Mucosa of stomach (tissue), 1 donor: ENCODE measurements around the gene NBEAL1.
"Not testable (repeated sequence)": the region's sequence is repeated elsewhere in the genome, so short reads cannot be mapped to it uniquely, and the experiment has no call there.

Experiments
- H3K27me3 ChIP-seq: one replicate; pipeline ENCODE4 v1.7.0; 2013; ENCODE audit warnings: mild to moderate bottlenecking, low read length; ENCODE audit not compliant: control insufficient read depth, insufficient read depth
- H3K36me3 ChIP-seq: one replicate; pipeline ENCODE4 v1.7.0; 2013; ENCODE audit warnings: low read length; ENCODE audit not compliant: control insufficient read depth, insufficient read depth
- H3K4me1 ChIP-seq: one replicate; pipeline ENCODE4 v1.7.0; 2013; ENCODE audit warnings: mild to moderate bottlenecking, low read length; ENCODE audit not compliant: control insufficient read depth, insufficient read depth
- H3K4me3 ChIP-seq: one replicate; pipeline ENCODE4 v1.7.0; 2013; ENCODE audit warnings: low read length
- H3K9ac ChIP-seq: one replicate; pipeline ENCODE4 v1.7.0; 2013; ENCODE audit warnings: mild to moderate bottlenecking, low read length, moderate library complexity
- H3K9me3 ChIP-seq: one replicate; pipeline ENCODE4 v1.7.0; 2013; ENCODE audit warnings: mild to moderate bottlenecking, low read length, moderate library complexity; ENCODE audit not compliant: control insufficient read depth
- donor health status: Pancreatic carcinoma.

NBEAL1 gene

DNA sequence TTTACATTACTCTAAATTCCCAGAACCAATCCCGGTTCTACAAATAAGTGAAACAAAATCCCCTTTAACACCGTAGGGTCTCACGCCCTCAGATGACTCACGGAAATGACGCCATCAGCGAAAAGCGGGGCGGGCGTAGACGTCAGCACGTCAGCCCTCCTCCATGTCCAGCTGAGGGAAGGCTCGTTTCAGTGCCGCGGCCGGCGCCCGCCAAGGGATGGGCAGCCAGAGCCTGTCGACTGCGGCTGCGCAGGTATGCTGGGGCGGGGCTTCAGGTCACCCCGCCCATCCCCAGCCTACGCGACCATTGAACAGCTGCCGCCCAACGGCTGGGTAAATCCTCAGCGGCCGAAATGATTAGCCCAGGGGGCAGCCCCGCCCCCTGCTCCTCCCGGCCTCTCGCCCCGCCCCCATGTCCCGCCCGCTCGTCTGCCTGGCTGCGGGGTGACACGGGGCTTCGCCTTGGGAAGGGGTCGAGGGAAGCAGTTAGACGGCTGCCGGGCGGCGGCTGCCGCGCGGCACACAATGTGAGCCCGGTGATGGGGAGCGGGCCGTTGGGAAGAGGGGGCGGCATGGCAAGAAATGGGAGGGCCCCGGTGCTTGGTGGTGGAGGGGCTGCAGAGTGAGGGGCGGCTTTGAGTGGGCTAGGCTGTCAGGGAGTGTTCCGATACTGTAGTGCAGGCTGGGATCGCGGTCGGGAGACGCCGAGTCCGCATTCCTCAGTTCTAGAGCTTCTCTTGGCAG, at the start of gene NBEAL1:
Gene NBEAL1 (plus strand): TSS at position 420 of the 744 bp plus-strand sequence. CDS start 1,510 bp downstream, outside the sequence.
- H3K4me1 ChIP-seq, result peaks cover 4% of the 10 kb centered on the region

DNA sequence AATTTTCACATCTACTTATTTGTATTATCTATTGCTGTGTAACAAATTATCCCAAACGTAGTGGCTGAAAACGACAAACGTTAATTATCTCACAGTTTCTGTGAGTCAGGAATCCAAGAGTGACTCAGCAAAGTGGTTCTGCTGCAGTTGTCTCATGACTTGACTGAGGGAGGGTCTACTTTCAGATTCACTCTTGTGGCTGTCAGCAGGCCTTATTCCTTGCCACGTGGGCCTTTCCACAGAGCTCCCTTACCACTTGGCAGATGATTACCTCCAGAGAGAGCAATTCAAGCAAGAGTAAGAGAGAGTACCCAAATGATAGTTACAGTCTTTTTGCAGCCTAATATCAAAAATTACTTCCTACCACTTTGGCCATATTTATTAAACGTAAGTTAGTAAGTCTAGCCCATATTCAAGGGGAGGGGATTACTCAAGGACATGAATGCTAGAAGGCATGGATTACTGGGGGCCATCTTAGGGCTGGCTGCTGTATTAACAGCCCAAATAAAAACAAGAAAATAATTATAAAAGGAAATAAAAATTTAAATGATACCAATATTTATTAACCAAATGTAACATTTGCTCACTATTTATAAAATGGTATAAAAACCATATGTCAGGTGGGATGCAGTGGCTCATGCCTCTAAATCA, 48.7 kb upstream of the NBEAL1 start:
- Histone ChIP-seq H3K4me3 (no peak overlapping the region), H3K4me1 (no peaks in the 10 kb centered on the region), H3K36me3 (no peaks in the 10 kb centered on the region), H3K27me3 (no peaks in the 10 kb centered on the region), H3K9ac (no peak overlapping the region), H3K9me3 (no peaks in the 10 kb centered on the region)

More for the DNA sequence above, at the start of gene NBEAL1:
- Histone ChIP-seq H3K4me3 (peak within 1 kb of the TSS; percentile 96), H3K36me3 (no peaks in the 10 kb centered on the region), H3K9ac (peak within 1 kb of the TSS; percentile 98), H3K9me3 (no peaks in the 10 kb centered on the region), H3K27me3 (no peaks in the 10 kb centered on the region)

- not testable (repeated sequence) for H3K36me3 ChIP-seq
Measured at GRCh38 chr2:202969404-202969803, 45.3 kb upstream of the NBEAL1 start.

DNA sequence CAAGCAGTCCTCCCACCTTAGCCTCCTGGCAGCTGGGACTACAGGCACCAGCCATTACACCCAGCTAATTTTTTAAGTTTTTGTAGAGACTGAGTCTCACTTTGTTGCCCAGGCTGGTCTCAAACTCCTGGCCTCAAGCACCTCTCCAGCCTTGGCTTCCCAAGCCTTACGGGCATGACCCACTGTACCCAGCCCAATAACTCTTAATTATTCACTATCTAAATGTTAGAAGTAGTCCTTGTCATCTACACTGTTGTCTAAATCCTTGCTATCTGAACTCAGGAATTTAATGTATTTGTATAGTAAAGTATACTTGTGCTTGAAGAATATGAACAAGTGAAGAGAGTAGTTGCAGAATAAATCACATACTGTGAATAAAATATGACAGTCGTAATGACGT, 37.9 kb upstream of the NBEAL1 start:
- no peaks in the 10 kb centered on the region for H3K27me3 ChIP-seq
- H3K4me1 ChIP-seq, result no peaks in the 10 kb centered on the region
- H3K9ac ChIP-seq, result no peak overlapping the region
- no peaks in the 10 kb centered on the region for H3K36me3 ChIP-seq
- H3K9me3 ChIP-seq, result no peaks in the 10 kb centered on the region
- no peak overlapping the region for H3K4me3 ChIP-seq

More at GRCh38 chr2:202969404-202969803, 45.3 kb upstream of the NBEAL1 start:
- not testable (repeated sequence) for H3K9me3 ChIP-seq, H3K9ac ChIP-seq, H3K4me1 ChIP-seq, H3K4me3 ChIP-seq, H3K27me3 ChIP-seq

- peaks cover 3% of the 10 kb centered on the region for H3K36me3 ChIP-seq
- H3K4me1 ChIP-seq, result no peaks in the 10 kb centered on the region
- H3K27me3 ChIP-seq, result no peaks in the 10 kb centered on the region
- no peak overlapping the region for H3K9ac ChIP-seq
- no peak overlapping the region for H3K4me3 ChIP-seq
- no peaks in the 10 kb centered on the region for H3K9me3 ChIP-seq
Measured at GRCh38 chr2:202982779-202983491, 31.7 kb upstream of the NBEAL1 start.

DNA sequence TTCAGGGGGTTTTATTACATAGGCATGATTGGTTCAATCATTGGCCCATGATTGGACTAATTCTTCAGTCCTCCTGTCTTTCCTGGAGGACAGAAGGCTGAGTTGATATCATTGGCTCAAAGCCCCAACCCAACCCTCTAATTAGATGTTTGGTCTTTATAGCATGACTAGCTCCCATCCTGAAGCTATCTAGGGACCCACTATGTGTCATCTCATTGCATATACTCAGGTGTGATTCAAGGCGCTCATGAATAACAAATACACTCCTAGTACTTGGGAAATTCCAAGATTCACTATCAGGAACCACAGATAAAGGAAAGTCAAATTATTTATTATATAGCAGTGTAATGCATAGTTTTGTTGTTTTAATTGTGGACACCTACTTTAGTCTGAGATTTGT, 24.9 kb upstream of the NBEAL1 start:
- H3K9me3 ChIP-seq, result no peaks in the 10 kb centered on the region
- H3K4me3 ChIP-seq, result no peak overlapping the region
- H3K27me3 ChIP-seq, result no peaks in the 10 kb centered on the region
- no peaks in the 10 kb centered on the region for H3K36me3 ChIP-seq
- no peaks in the 10 kb centered on the region for H3K4me1 ChIP-seq
- H3K9ac ChIP-seq, result no peak overlapping the region

DNA sequence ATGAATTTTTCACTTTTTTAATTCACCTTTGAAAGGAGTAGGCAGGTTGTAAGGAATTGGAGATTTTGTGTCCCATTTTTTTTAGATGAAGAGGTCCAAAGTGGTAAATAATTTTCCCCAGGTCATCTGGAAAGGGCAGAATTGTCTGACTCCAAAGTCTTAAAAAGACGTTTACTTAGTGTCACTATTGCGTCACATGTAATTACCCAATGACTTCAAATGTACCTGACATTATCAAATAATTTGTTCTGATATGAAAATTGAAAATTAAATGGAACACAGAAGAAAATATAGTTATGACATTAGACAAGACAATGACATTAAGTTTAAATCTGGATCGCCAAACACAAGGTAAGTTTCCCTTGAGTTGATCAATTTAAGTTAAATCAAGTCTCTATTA, 24.2 kb upstream of the NBEAL1 start:
- H3K9me3 ChIP-seq, result no peaks in the 10 kb centered on the region
- no peaks in the 10 kb centered on the region for H3K36me3 ChIP-seq
- no peaks in the 10 kb centered on the region for H3K4me1 ChIP-seq
- H3K9ac ChIP-seq, result no peak overlapping the region
- no peak overlapping the region for H3K4me3 ChIP-seq
- no peaks in the 10 kb centered on the region for H3K27me3 ChIP-seq

DNA sequence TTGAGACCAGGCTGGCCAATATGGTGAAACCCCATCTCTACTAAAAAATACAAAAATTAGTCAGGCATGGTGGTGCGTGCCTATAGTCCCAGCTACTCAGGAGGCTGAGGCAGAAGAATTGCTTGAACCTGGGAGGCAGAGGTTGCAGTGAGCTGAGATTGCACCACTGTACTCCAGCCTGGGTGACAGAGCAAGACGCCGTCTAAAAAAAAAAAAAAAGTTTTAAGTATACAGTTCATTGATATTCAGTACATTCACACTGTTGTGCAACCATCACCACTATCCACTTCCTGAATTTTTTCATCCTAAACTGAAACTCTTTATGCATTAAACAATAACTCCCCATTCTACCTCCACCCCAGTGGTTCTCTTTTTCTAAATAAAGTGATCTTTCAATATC, 17.6 kb upstream of the NBEAL1 start:
- H3K4me3 ChIP-seq, H3K9me3 ChIP-seq, H3K4me1 ChIP-seq, H3K36me3 ChIP-seq, H3K27me3 ChIP-seq, H3K9ac ChIP-seq: not testable (repeated sequence)

GRCh38 chr2:203002054-203002821, 12.4 kb upstream of the NBEAL1 start:
- Histone ChIP-seq H3K9ac (no peak overlapping the region), H3K36me3 (no peaks in the 10 kb centered on the region), H3K4me3 (no peak overlapping the region), H3K9me3 (no peaks in the 10 kb centered on the region), H3K4me1 (peaks cover 11% of the 10 kb centered on the region), H3K27me3 (no peaks in the 10 kb centered on the region)

GRCh38 chr2:203003716-203004115, 11.0 kb upstream of the NBEAL1 start:
- peaks cover 11% of the 10 kb centered on the region for H3K4me1 ChIP-seq
- no peak overlapping the region for H3K4me3 ChIP-seq
- H3K9ac ChIP-seq, result no peak overlapping the region
- H3K9me3 ChIP-seq, result no peaks in the 10 kb centered on the region
- no peaks in the 10 kb centered on the region for H3K27me3 ChIP-seq
- H3K36me3 ChIP-seq, result no peaks in the 10 kb centered on the region

DNA sequence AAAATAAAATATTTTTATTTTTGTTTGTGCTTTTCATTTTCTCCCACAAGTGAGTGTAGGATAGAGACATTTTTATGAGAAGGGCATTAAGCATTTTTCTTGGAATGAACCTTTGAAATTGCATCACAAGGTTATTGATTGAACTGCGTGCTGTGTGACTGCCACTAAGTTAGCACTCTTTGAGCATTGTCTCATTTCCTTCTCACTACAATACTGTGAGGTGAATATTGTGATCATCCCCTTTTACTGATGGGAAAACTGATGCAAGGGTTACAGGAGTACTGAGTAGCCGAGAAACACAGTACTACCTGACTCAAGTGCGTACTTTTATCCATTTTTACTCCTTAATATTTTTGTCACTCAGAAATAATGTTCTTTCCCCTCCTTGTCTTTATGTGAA, 2.0 kb downstream of the NBEAL1 start:
- Histone ChIP-seq H3K4me3 (peak overlapping the region; percentile 60), H3K4me1 (peaks cover 13% of the 10 kb centered on the region), H3K9ac (peak overlapping the region; percentile 62), H3K27me3 (no peaks in the 10 kb centered on the region), H3K9me3 (no peaks in the 10 kb centered on the region), H3K36me3 (no peaks in the 10 kb centered on the region)
